Measurements from ENCODE around the gene GBF1. TPM values are rescaled to one million over a fixed set of nuclear protein-coding genes. Genes with fewer than 3 reads are reported as not detected.

GBF1 gene
- polyA plus RNA-seq, 3 donors: 4.2 to 17.4 (median 11.9) TPM

- Mint-ChIP-seq H3K27ac (peak overlapping the region; percentile 96 to 99 (median 98)), H3K36me3 (peaks cover 9 to 11% of the 10 kb centered on the region in 2 donors), H3K27me3 (ENCODE audit: low read depth in 3 of 3) (peaks cover 16 to 21% (median 21%) of the 10 kb centered on the region in 3 donors), H3K4me3 (peak overlapping the region; percentile 97 to 99), H3K4me1 (peaks cover 41% of the 10 kb centered on the region), H3K9me3 (peaks cover 0 to 11% (median 6%) of the 10 kb centered on the region in 7 donors)
- Histone ChIP-seq H2AFZ (ENCODE audit: insufficient read depth, low read depth, low read length, poor library complexity, severe bottlenecking) (peak overlapping the region; percentile 80), H3K27ac (ENCODE audit: low read depth in 1 of 2, low read length in 2 of 2) (peak overlapping the region; percentile 79 to 88), H3K36me3 (replicated peaks in 1 of 2; ENCODE audit: control insufficient read depth in 1 of 2, insufficient read depth in 2 of 2, low read length in 2 of 2) (peaks cover 3 to 24% of the 10 kb centered on the region in 2 donors), H3K9ac (ENCODE audit: insufficient read depth, low read length, poor library complexity, severe bottlenecking) (peak overlapping the region; percentile 79), H3K79me2 (ENCODE audit: insufficient read depth, low read length) (peaks cover 55% of the 10 kb centered on the region), H3K4me2 (replicated peaks; ENCODE audit: extremely low read depth, low read length, poor library complexity, severe bottlenecking) (peak overlapping the region; percentile 89), H3K4me1 (ENCODE audit: control insufficient read depth in 1 of 2, insufficient read depth in 2 of 2, low read length in 2 of 2) (peaks cover 39 to 46% of the 10 kb centered on the region in 2 donors), H3K4me3 (replicated peaks in 1 of 3; ENCODE audit: low read depth in 2 of 3, low read length in 3 of 3) (peak overlapping the region; percentile 77 to 90 (median 81)), H4K20me1 (ENCODE audit: insufficient read depth, low read length) (peaks cover 53% of the 10 kb centered on the region), H3K9me3 (replicated peaks in 1 of 2; ENCODE audit: control insufficient read depth in 1 of 2, insufficient read depth in 1 of 2, low read length in 2 of 2) (peaks cover 0 to 3% of the 10 kb centered on the region in 2 donors), H3K27me3 (ENCODE audit: control insufficient read depth in 2 of 2, insufficient read depth in 2 of 2, low read length in 2 of 2) (peaks cover 3 to 16% of the 10 kb centered on the region in 2 donors)
- DNase-seq: no peak
- 0% methylated on average over 1 of the region's 4 CpGs for WGBS (ENCODE audit: insufficient coverage)
- no peak for TF ChIP-seq CTCF (IDR thresholded peaks at IDR 0.05)
- intact Hi-C loops (cut with micrococcal nuclease): loop anchor here in 1 of 2 donors (2.0 kb wide), 1 partner anchor 19 kb away; the partner anchor contains the start of gene ELOVL3
Measured at GRCh38 chr10:102245932-102246251, 560 bp downstream of the GBF1 start.

GRCh38 chr10:102246261-102246660 is 929 bp downstream of the GBF1 start:
- peaks cover 35 to 43% of the 10 kb centered on the region in 2 donors for H3K4me1 ChIP-seq (ENCODE audit: control insufficient read depth in 1 of 2, insufficient read depth in 2 of 2, low read length in 2 of 2)
- H2AFZ ChIP-seq (ENCODE audit: insufficient read depth, low read depth, low read length, poor library complexity, severe bottlenecking): peak overlapping the region; percentile 80
- H3K27ac Mint-ChIP-seq: peak overlapping the region; percentile 96 to 99 (median 98)
- peaks cover 13 to 18% (median 17%) of the 10 kb centered on the region in 3 donors for H3K27me3 Mint-ChIP-seq (ENCODE audit: low read depth in 3 of 3)
- peak overlapping the region; percentile 97 to 99 for H3K4me3 Mint-ChIP-seq
- DNase-seq: peak in 2 of 3 donors; percentile 15 to 32
- peaks cover 38% of the 10 kb centered on the region for H3K4me1 Mint-ChIP-seq
- H3K27me3 ChIP-seq (ENCODE audit: control insufficient read depth in 2 of 2, insufficient read depth in 2 of 2, low read length in 2 of 2): peaks cover 0 to 12% of the 10 kb centered on the region in 2 donors
- peak overlapping the region; percentile 77 to 90 (median 81) for H3K4me3 ChIP-seq (replicated peaks in 1 of 3; ENCODE audit: low read depth in 2 of 3, low read length in 3 of 3)
- H3K9me3 Mint-ChIP-seq: peaks cover 0 to 8% (median 3%) of the 10 kb centered on the region in 7 donors
- H3K9me3 ChIP-seq (replicated peaks in 1 of 2; ENCODE audit: control insufficient read depth in 1 of 2, insufficient read depth in 1 of 2, low read length in 2 of 2): no peaks in the 10 kb centered on the region
- peaks cover 57% of the 10 kb centered on the region for H4K20me1 ChIP-seq (ENCODE audit: insufficient read depth, low read length)
- peaks cover 59% of the 10 kb centered on the region for H3K79me2 ChIP-seq (ENCODE audit: insufficient read depth, low read length)
- peaks cover 3 to 28% of the 10 kb centered on the region in 2 donors for H3K36me3 ChIP-seq (replicated peaks in 1 of 2; ENCODE audit: control insufficient read depth in 1 of 2, insufficient read depth in 2 of 2, low read length in 2 of 2)
- H3K4me2 ChIP-seq (replicated peaks; ENCODE audit: extremely low read depth, low read length, poor library complexity, severe bottlenecking): peak overlapping the region; percentile 89
- WGBS (ENCODE audit: insufficient coverage): 80% methylated on average over 1 of the region's 3 CpGs
- intact Hi-C loops (cut with micrococcal nuclease): no loop called here
- H3K36me3 Mint-ChIP-seq: peaks cover 10 to 11% of the 10 kb centered on the region in 2 donors
- peak overlapping the region; percentile 79 for H3K9ac ChIP-seq (ENCODE audit: insufficient read depth, low read length, poor library complexity, severe bottlenecking)
- H3K27ac ChIP-seq (ENCODE audit: low read depth in 1 of 2, low read length in 2 of 2): peak overlapping the region in 1 of 2 donors; percentile 88
- TF ChIP-seq CTCF (IDR thresholded peaks at IDR 0.05): no peak

All from CD14-positive monocyte (primary cell).